ENCODE data around the gene RIT2.

The RIT2 gene

DNA sequence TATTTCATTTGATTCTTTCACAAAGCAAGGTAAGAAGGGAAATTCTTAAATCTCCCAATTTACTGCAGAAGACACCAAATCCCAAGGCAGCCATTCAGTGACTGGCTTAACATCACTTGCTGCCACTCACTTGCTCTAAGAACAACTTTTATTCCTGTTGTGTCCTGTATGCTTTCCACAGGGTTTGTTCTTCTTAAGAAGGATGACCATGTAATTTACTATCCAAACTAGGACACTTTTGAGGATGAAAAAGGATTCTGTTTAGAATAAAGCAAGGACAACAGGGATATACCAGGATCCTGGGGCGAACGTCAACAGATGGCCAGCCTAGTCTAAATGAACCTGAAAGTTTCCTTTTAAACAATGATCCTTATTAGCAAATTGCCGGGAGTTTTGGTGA lies 34.8 kb downstream of the RIT2 start:
- no peak for DNase-seq (ENCODE audit: low spot score)

DNA sequence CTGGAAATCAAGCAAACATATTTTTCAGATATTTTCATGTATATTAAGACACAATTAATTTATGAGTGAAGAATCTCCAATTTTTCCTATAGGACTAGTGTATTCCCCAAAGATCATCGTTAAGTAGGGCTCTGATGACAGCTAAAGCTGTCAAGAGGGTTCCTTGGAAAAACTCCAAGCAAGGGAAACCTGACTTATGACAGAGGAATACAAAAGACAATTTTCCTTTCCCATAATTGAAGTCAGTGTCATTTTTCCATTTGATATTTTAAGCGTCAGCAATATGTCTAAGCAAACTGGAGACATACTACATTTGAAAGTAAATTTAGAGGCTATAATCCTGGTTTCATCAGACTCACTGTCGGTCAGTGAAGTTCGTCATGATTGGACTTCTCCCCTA lies 36.1 kb downstream of the RIT2 start:
- DNase-seq (ENCODE audit: low spot score) = no peak

- no peak for DNase-seq (ENCODE audit: low spot score)
Observed at GRCh38 chr18:43078478-43079092, 36.9 kb downstream of the RIT2 start.

GRCh38 chr18:43077510-43078308 lies 37.8 kb downstream of the RIT2 start:
- DNase-seq (ENCODE audit: low spot score) = no peak

- DNase-seq (ENCODE audit: low spot score) = no peak
Observed at GRCh38 chr18:43073771-43074170, 41.7 kb downstream of the RIT2 start.

DNA sequence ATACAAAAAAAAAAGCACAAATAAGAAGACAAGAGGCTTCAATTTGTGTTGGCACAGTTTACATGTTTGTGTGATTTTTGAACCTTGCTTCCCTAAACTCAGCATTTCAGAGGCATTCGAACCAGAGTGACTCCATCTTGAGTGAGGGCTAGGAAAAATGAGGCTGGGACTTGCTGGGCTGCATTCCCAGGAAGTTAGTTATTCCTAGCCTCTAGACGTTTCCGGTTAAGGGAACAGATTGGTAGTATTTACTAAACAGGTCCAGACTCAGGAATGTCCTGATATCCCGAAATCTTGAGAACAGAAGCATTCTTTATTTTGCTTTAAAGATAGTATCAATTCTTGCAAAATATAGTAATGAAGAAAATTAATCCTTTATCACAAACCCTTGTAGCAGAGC lies 46.7 kb downstream of the RIT2 start:
- DNase-seq (ENCODE audit: low spot score) = no peak

GRCh38 chr18:43067570-43067969 lies 47.9 kb downstream of the RIT2 start:
- no peak for DNase-seq (ENCODE audit: low spot score)

GRCh38 chr18:43061816-43062215 lies 53.7 kb downstream of the RIT2 start:
- no peak for DNase-seq (ENCODE audit: low spot score)

DNA sequence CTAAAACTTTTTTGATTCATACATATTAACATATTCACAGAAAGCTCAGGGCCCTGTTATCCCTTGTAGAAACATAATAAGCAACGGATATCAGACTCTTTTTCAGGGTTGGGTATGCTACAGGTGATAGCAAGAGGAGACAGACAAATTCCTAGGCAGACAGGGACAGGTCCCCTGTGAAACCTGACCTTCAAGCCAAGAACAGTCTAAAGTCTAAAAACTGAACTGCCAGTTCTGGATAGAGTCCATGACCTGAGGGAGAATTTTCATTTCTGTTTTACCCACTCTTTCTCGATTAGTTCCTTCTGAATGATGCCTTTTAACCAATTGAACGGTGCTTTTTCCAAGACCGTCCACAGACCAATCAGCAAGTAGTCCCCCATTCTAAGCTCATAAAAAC lies 54.2 kb downstream of the RIT2 start:
- no peak for DNase-seq (ENCODE audit: low spot score)

DNA sequence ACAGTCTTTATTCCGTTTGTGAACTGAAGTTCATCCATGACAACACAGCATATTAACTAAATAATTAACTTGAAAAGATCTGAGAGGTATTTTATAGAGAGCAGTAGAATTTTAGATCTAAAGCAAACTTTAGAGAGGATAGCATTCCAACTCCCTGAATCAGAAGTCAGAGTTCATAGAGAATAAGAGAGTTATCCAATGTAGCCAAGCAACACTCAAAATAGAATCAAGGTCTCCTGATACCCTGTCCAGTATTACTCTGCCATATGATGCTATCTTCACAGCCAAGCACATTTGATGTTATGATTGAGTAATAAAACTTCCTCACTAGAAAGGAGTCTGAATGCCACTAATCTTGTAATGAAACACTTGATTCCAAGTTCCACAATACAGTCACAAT lies 55.5 kb downstream of the RIT2 start:
- no peak for DNase-seq (ENCODE audit: low spot score)

DNA sequence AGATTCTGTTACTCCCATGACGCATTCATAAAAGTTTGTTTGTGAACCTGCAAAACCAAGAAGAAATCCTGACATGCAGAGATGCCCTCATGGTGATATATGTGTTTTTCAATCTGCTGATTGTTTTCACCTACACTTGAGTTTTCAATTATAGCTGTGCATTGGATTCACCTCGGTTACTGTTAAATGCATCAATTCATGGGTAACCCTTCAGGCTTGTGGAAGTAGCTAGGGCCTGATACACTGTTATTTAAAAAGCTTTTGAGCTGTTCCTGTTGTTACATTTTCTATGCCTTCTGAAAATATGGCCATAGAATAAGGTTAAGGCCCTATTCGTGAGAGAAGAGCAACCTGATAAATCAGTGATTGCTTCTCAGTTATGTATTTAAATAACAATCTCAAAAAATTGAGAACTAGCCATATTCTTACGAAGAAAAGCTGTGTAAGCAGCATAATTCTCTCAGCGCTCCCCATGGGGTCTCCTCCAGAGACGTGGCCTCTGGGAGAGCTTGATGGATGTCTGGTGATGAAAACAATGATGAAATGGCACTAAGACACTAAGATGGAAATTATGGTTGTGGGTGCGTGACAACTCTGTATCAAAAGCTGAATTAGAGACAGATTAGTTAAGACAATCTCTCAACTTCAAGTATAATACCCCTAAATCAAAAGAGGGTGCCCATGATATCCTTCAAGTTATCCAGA lies 60.5 kb downstream of the RIT2 start:
- no peak for DNase-seq (ENCODE audit: low spot score)

GRCh38 chr18:43049021-43049420 lies 66.5 kb downstream of the RIT2 start:
- no peak for DNase-seq (ENCODE audit: low spot score)

GRCh38 chr18:43046322-43046721 lies 69.2 kb downstream of the RIT2 start:
- DNase-seq (ENCODE audit: low spot score) = no peak

DNA sequence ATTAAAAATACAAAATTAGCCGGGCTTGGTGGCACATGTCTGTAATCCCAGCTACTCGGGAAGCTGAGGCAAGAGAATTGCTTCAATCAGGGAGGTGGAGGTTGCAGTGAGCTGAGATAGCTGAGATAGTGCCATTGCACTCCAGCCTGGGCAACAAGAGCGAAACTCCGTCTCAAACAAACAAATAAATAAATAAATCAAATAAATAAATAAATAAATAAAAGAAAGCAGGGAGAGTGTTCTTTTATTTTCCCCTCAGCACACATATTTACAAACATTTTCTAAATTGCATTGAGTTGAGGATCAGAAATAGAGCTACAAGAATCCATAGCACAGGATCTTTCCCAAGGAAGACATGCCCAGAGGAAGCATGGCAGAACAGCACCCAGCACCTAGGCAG lies 71.9 kb downstream of the RIT2 start:
- DNase-seq (ENCODE audit: low spot score) = no peak

- no peak for DNase-seq (ENCODE audit: low spot score)
Observed at GRCh38 chr18:43040281-43040680, 75.2 kb downstream of the RIT2 start.

- DNase-seq (ENCODE audit: low spot score) = no peak
Observed at GRCh38 chr18:43034683-43035500, 80.6 kb downstream of the RIT2 start.

DNA sequence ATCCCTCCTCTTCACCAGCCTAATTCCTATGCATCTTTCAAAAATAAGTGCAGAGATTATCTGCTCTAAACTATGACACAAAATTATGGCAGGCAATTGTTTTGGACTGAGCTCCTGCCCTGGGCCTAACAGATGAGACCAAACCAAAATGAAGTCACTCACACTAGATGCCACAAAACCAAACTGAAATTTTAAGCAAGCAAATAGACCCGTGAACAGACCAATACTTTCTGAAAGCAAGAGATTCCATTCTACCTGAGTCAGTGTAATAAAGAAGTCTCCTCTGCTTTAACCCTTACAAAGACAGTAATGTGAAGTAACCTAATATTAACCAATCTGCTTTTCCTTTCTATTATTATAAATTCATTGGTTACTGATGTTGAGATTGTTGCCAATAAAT lies 84.3 kb downstream of the RIT2 start:
- DNase-seq (ENCODE audit: low spot score) = no peak

GRCh38 chr18:43029414-43029813 lies 86.1 kb downstream of the RIT2 start:
- no peak for DNase-seq (ENCODE audit: low spot score)

DNA sequence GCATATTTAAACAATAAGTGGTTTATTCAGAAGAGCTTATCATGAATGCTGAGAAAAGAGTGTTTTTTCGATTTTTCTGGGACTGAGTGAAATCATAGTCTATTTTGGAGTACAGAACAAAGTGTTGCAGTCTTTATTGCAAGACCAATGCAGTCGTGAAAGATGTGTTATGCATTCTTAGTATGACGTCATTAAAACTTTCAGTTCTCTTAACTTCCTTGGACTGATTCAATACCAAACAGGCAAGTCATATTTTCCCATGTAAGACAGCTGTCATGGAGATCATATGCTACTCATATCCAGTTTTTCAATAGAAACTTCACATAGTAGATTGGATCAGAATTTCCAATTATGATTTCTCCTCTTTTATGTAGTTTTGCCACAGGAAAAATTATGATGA lies 92.6 kb downstream of the RIT2 start:
- DNase-seq (ENCODE audit: low spot score) = no peak

DNA sequence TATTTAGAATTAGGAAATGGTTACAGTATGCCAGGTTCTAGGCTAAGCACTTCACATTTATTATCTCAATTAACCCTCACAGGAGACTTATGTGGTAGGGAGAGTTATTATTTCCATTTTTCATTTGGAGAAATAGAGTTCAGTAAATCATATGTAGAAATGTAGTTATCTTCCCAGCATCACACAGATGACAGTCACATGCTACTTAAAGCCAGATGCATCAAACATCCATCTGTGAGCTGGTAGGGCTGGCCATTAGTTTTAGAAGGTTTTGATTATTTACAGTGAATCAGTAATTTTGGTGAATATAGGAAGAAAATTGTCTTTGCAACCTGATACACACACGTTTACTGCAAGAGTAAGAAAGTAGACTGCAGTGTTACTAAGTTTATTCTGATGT lies 97.9 kb downstream of the RIT2 start:
- no peak for DNase-seq (ENCODE audit: low spot score)

GRCh38 chr18:43013486-43013885 lies 102.0 kb downstream of the RIT2 start:
- no peak for DNase-seq (ENCODE audit: low spot score)

- DNase-seq (ENCODE audit: low spot score) = no peak
Observed at GRCh38 chr18:43012951-43013350, 102.5 kb downstream of the RIT2 start.

All from left forelimb (tissue), 1 donor.